NCI-H510A (cell line): ENCODE measurements around the gene RTP4.
A peak's percentile ranks its signal among the peaks of the same experiment; 100 is the strongest.

Experiments used
- DNase-seq: peaks from one replicate; lab custom pipeline; 2025; lab: John Stamatoyannopoulos, UW

Gene RTP4

DNA sequence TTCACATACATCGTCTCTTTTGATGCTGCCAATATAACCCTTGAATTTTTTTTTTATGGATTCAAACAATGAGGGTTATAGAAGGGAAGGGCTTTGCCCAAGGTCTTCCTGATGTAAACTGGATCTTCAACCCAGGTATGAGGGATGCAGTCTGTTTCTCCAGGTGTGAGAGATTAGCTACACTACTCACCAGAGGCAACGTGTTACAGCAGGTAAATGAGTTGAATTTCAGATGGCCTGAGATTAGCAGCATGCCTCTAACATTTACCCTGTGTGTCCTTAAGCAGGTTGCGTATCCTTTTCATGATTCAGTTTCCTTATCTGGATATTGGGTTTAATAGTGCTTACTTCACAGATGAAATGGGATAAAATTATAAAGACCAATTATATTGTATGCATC, 1.9 kb downstream of the RTP4 start:
- DNase-seq: no peak

DNA sequence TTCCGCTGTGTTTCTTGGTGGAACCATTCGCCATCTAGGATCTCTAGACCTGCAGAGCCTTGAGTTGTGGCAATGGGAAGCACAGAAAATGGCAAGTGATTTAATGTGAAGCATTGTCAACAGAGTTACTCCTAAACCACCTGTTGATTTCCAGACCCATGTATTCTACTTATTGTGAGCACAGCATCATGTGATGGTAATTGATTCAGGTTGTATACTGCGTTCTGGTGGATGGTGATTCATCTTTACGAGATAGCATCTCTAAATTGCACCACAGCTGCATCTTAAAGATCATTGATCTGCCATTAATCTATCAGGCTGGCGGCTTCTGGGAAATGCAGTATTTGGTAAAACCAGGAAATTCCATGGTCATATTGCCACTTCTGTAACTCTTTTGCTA, 7.4 kb downstream of the RTP4 start:
- DNase-seq: no peak

DNA sequence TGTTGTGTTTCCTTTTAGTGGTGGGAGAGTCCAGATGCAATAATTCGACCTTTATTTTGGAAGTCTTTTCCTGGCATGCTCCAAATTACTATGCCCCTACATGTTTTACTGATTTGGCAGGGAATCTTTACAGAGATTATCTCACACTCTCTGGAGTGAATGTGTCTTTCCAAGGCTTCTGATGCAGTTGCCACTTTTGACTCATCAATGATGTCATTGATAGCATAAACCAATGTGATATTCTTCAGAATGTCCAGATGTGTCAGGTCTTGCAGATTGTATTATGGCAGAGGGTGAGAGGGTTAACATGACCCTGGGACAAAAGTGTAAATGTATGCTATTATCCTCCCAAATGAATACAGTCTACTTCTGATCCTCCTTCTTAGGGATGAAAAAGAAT, 9.7 kb downstream of the RTP4 start:
- DNase-seq: no peak

DNA sequence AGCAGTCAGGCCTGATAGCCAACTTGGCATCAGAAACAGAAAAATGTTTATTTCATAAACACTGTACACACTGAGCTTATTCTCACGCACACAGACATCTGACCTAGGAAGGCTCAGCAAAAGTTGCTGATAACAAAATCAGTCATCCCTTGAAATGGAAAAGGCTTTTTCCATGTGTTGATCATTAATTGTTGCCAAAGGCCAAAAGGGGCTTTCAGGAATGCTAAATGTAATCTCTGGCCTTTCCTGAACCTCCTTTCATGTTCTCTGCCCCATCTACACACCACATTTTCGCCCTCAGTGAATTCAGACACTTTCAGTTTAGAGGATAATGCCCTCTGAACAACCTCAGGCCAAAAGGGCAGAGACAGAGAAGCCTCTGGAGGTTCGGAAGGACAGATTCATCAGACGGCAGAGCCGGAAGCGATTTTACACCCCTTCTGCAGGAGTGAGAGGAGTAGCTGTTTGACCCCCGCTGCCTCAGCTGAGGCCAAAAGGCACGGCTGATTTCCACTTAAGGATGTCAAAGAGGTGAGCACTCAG, 14.5 kb downstream of the RTP4 start:
- no peak for DNase-seq

DNA sequence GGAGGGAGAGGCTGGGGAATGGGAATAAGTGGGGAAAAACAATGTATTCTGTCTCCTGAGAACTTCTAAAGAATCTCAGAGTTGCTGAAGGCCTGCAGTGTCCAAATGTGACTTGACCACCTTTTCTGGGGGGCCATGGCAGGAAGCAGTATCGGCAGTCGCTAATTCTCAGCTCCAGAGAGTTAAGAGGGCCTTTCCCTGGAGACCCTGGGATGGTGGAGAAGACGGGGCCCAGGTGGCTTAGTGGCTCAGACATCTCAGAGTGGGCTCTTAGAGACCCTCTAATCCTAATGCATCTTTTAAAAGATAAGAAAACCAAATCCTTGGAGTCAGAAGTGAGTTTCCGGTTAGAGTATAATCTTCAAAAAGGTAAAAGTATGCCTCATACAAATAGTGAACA, 15.1 kb downstream of the RTP4 start:
- no peak for DNase-seq

DNA sequence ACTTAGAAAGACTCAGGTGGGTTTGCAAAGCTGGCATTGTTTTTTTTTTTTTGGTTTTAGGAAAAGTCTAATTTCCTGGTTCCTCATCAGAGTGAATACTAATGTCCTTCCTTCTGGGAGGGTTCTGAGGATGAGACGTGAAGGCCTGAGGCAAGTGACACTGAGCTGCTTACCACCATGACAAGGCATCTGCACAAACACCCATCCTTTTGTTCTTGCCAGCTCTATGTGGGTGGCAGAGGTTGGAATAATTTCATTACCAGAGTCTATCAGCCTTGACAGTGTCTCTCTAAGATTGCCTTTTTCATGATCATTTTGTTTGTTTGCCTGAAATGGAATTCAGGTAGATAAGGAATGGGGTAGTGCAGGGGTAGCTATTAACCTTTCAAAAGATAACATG, 17.1 kb downstream of the RTP4 start:
- DNase-seq: no peak

DNA sequence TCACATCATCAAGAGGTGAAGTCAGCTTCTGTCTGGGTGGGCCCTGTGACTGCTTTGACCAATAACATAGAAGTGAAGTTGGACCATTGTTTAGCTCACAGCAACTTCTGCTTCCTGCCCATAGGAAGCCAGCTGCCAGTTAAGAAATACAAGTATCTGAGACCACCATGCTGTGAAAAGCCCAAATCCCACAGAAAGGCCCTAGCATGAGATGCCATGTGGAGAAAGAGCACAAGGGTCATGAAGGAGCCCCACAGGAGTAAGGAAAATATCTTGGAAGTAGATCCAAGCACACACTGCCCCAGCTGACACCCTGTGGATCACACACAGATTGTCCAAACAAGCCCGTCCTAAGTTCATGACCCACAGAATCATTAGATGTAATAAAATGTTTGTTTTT, 28.5 kb downstream of the RTP4 start:
- DNase-seq: no peak

DNA sequence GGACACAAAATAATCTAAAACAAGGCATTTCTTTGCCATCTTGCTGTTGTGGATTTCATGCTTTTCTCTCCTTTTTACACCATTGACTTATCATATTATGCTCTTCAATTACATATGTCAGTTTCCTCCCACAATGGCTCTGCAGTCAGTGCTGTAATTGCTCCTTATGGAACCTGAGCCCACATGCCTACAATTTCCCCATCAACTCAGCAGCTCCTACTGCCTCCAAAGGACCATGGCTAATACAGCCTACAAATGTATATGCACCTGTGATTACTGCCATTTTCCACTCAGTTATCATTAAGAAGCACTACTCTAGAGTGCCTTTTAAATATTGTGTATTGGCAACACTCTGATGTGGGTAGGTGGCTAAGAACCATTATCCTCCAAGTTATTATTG, 30.8 kb downstream of the RTP4 start:
- no peak for DNase-seq

DNA sequence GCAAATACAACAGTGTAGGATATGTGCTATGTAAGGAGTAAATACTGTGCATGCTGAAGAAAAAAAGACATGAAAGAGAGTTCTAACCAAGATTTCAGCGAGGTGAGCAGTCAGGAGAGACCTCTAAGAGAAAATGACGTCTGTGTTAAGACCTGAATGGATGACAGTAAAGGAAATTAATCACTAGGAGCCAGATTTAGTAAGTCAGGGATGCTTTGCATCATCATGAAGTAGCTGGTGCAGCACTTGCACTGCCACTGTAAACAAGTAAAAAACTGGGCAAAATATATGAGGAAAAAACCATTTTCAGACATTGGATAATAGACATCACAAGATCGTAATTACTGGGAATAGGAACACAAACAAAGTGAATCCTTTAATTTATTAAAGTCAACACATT, 32.6 kb downstream of the RTP4 start:
- DNase-seq: no peak

DNA sequence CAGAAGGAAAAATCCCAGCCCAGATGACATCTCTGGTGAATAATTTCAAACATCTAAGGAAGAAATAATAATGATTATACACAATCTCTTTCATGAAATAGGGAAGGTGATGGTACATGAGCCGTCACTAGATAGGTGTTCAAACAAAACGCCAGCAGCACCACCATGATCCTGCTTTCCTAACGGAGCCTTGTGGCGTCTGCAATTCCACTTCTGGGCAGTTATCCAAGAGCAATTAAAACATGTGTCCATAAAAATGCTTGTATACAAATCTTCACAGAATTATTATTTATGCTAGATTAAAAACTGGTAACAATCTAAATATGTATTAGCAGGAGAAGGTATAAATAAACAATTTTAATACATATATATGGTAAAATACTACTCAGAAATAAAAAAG, 33.7 kb downstream of the RTP4 start:
- DNase-seq: no peak

DNA sequence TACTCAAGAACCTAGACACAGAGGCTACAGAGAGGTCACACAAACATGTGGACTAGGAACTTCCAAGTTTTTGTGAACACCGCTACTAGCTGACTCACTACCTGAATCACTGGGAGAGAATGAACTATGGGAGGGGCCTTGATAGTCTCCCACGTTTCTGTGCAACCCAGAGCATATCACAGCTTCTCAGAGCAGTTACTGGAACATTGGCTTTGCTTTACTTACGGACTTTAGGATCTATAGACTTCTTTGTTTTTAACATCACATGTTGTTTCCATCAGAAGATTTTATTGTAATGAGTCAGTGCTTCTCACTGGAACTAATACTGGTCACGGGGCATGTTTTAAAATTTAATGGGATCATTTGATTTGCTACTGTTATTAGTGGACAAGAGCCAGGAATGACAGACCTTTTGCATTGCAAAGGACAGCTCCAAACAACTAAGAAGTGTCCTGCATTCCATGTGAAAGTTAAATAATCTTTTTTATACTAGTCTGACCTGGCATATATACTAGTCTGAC, 35.6 kb downstream of the RTP4 start:
- DNase-seq: no peak

DNA sequence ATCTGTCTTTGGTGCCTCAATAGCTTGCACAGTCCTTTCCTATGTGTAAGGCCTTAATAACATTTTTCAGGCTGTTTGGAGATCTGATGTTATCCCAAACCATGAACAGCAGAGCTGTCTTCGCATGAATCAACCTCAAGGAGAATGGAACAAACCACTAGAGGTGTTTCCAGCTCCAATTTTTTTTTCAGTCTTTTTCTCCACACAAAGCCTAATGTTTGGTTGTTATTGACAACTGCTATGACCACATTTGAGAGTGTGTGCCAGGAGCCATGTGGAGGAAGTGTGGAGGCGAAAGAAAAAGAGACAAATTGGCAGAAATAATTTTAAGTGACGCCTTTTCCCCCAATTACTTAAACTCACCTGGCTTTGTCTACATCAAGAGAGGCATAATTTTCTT, 38.7 kb downstream of the RTP4 start:
- DNase-seq: no peak

DNA sequence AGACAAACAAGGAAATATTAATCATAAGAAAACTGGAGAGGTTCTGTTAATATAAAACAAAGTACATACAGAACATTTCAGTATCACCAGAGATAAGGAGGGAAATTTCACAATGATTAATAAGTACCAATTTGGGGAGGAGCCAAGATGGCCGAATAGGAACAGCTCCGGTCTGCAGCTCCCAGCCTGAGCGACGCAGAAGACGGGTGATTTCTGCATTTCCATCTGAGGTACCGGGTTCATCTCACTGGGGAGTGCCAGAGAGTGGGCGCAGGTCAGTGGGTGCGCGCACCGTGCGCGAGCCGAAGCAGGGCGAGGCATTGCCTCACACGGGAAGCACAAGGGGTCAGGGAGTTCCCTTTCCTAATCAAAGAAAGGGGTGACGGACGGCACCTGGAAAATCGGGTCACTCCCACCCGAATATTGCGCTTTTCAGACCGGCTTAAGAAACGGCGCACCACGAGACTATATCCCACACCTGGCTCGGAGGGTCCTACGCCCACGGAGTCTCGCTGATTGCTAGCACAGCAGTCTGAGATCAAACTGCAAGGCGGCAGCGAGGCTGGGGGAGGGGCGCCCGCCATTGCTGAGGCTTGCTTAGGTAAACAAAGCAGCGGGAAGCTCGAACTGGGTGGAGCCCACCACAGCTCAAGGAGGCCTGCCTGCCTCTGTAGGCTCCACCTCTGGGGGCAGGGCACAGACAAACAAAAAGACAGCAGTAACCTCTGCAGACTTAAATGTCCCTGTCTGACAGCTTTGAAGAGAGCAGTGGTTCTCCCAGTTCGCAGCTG, 44.0 kb downstream of the RTP4 start:
- DNase-seq: peak; percentile 1
